Ishikawa (cell line): ENCODE results near the gene PRPH.

Experiments
- CEBPB ChIP-seq: IDR thresholded peaks from 2 replicates; pipeline ENCODE4 v1.6.1; 2012
- CREB1 ChIP-seq: IDR thresholded peaks from 2 replicates; pipeline ENCODE4 v1.6.1; 2012; ENCODE audit warnings: low read depth
- EGR1 ChIP-seq: IDR thresholded peaks from 2 replicates; pipeline ENCODE4 v1.6.1; 2012
- EP300 ChIP-seq: IDR thresholded peaks from 2 replicates; pipeline ENCODE4 v1.6.1; 2012; ENCODE audit warnings: borderline replicate concordance
- FOXM1 ChIP-seq: IDR thresholded peaks from 2 replicates; pipeline ENCODE4 v1.6.1; 2012; ENCODE audit warnings: low read depth, borderline replicate concordance
- MAX ChIP-seq: IDR thresholded peaks from 2 replicates; pipeline ENCODE4 v1.6.1; 2012
- NFIC ChIP-seq: IDR thresholded peaks from 2 replicates; pipeline ENCODE4 v1.6.1; 2012
- RAD21 ChIP-seq: IDR thresholded peaks from 2 replicates; pipeline ENCODE4 v1.6.1; 2012; ENCODE audit warnings: low read depth
- TAF1 ChIP-seq: IDR thresholded peaks from 2 replicates; pipeline ENCODE4 v1.6.1; 2012; ENCODE audit warnings: low read depth, mild to moderate bottlenecking
- TCF12 ChIP-seq: IDR thresholded peaks from 2 replicates; pipeline ENCODE4 v1.6.1; 2012; ENCODE audit warnings: low read depth
- TEAD4 ChIP-seq: IDR thresholded peaks from 2 replicates; pipeline ENCODE4 v1.6.1; 2012
- YY1 ChIP-seq: IDR thresholded peaks from 2 replicates; pipeline ENCODE4 v1.6.1; 2012; ENCODE audit warnings: low read depth
- ZBTB7A ChIP-seq: IDR thresholded peaks from 2 replicates; pipeline ENCODE4 v1.6.1; 2012; ENCODE audit warnings: low read depth
- TF ChIP-seq, protein P1 (sequence below): IDR thresholded peaks from 2 replicates; pipeline ENCODE4 v1.6.1; 2012; ENCODE audit warnings: low read depth, mild to moderate bottlenecking
- TF ChIP-seq, protein P2 (sequence below): IDR thresholded peaks from 2 replicates; pipeline ENCODE4 v1.6.1; 2012

The PRPH gene

GRCh38 chr12:49347311-49348193, 52.6 kb downstream of the PRPH start:
- TF ChIP-seq TAF1: no peak; the same call in 1 of the 2 replicates
- TF ChIP-seq EGR1: peak; percentile 37; the same call in 1 of the 2 replicates
- TF ChIP-seq, protein P1, sequence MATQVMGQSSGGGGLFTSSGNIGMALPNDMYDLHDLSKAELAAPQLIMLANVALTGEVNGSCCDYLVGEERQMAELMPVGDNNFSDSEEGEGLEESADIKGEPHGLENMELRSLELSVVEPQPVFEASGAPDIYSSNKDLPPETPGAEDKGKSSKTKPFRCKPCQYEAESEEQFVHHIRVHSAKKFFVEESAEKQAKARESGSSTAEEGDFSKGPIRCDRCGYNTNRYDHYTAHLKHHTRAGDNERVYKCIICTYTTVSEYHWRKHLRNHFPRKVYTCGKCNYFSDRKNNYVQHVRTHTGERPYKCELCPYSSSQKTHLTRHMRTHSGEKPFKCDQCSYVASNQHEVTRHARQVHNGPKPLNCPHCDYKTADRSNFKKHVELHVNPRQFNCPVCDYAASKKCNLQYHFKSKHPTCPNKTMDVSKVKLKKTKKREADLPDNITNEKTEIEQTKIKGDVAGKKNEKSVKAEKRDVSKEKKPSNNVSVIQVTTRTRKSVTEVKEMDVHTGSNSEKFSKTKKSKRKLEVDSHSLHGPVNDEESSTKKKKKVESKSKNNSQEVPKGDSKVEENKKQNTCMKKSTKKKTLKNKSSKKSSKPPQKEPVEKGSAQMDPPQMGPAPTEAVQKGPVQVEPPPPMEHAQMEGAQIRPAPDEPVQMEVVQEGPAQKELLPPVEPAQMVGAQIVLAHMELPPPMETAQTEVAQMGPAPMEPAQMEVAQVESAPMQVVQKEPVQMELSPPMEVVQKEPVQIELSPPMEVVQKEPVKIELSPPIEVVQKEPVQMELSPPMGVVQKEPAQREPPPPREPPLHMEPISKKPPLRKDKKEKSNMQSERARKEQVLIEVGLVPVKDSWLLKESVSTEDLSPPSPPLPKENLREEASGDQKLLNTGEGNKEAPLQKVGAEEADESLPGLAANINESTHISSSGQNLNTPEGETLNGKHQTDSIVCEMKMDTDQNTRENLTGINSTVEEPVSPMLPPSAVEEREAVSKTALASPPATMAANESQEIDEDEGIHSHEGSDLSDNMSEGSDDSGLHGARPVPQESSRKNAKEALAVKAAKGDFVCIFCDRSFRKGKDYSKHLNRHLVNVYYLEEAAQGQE: no peak
- TF ChIP-seq, protein P2, sequence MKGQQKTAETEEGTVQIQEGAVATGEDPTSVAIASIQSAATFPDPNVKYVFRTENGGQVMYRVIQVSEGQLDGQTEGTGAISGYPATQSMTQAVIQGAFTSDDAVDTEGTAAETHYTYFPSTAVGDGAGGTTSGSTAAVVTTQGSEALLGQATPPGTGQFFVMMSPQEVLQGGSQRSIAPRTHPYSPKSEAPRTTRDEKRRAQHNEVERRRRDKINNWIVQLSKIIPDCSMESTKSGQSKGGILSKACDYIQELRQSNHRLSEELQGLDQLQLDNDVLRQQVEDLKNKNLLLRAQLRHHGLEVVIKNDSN: no peak; the same call in 1 of the 2 replicates
- TF ChIP-seq MAX: peak; percentile 57
- no peak for TF ChIP-seq CREB1
- peak; percentile 61; the same call in 1 of the 2 replicates for TF ChIP-seq TCF12
- TF ChIP-seq YY1: no peak
- TF ChIP-seq FOXM1: no peak
- TF ChIP-seq RAD21: peak; percentile 54; the same call in 1 of the 2 replicates
- peak; percentile 54 for TF ChIP-seq TEAD4
- TF ChIP-seq EP300: no peak; the same call in 1 of the 2 replicates
- no peak for TF ChIP-seq CEBPB
- peak; percentile 99 for TF ChIP-seq ZBTB7A
- TF ChIP-seq NFIC: peak; percentile 79
